ENCODE results near the gene PPM1N.

Gene PPM1N

GRCh38 chr19:45492627-45493470 lies 5.4 kb upstream of the PPM1N start:
- DNase-seq = peak in 3 of 14 donors; percentile 10 to 75 (median 21)

GRCh38 chr19:45494261-45494916 lies 3.9 kb upstream of the PPM1N start:
- no peak for DNase-seq

- no peak for DNase-seq
These were observed 3.1 kb upstream of the PPM1N start for GRCh38 chr19:45495178-45495577.

GRCh38 chr19:45496349-45496953 lies 1.8 kb upstream of the PPM1N start:
- DNase-seq = peak in 5 of 14 donors; percentile 5 to 55 (median 35)

GRCh38 chr19:45497791-45498190 lies 452 bp upstream of the PPM1N start:
- DNase-seq = no peak

- DNase-seq = peak in 1 of 14 donors; percentile 16
These were observed 1.2 kb downstream of the PPM1N start for GRCh38 chr19:45499196-45500180.

GRCh38 chr19:45500918-45501729 lies 2.9 kb downstream of the PPM1N start:
- DNase-seq = no peak

GRCh38 chr19:45501730-45502014 lies 3.4 kb downstream of the PPM1N start:
- DNase-seq = no peak

- no peak for DNase-seq
These were observed 3.9 kb downstream of the PPM1N start for GRCh38 chr19:45502111-45502510.

GRCh38 chr19:45503909-45504308 lies 5.7 kb downstream of the PPM1N start:
- no peak for DNase-seq

- DNase-seq = no peak
These were observed 7.1 kb downstream of the PPM1N start for GRCh38 chr19:45505151-45505995.

GRCh38 chr19:45505996-45506245 lies 7.7 kb downstream of the PPM1N start:
- DNase-seq = no peak

GRCh38 chr19:45506246-45506988 lies 8.2 kb downstream of the PPM1N start:
- peak; percentile 21 to 85 (median 70) for DNase-seq

GRCh38 chr19:45506989-45507871 lies 9.0 kb downstream of the PPM1N start, which contains the start of gene VASP:
VASP (plus strand) TSS chr19:45507479; CDS start chr19:45507772, 293 bp downstream.
- DNase-seq = peak; percentile 9 to 85 (median 64)

- DNase-seq = peak in 2 of 14 donors; percentile 18 to 43
These were observed 9.7 kb downstream of the PPM1N start for GRCh38 chr19:45507872-45508416.

- no peak for DNase-seq
These were observed 10.2 kb downstream of the PPM1N start for GRCh38 chr19:45508417-45508860.

GRCh38 chr19:45508861-45509691 lies 10.8 kb downstream of the PPM1N start:
- DNase-seq = peak in 8 of 14 donors; percentile 9 to 43 (median 22)

- no peak for DNase-seq
These were observed 11.4 kb downstream of the PPM1N start for GRCh38 chr19:45509692-45510015.
